Colonic mucosa (tissue), 4 donors: Measurements from ENCODE around the gene MARCHF9. TPM values are rescaled to one million over a fixed set of nuclear protein-coding genes. Genes with fewer than 3 reads are reported as not detected.

Experiments used
- DNase-seq: peaks from one replicate; pipeline ENCODE4 v3.0.0-alpha.2; 2020
- H3K27ac ChIP-seq: fragments of 200-600 bp; one replicate; pipeline ENCODE4 v1.8.0; 2021
- H3K27me3 ChIP-seq: fragments of 200-600 bp; one replicate; pipeline ENCODE4 v1.8.0; 2021
- H3K36me3 ChIP-seq: fragments of 200-600 bp; one replicate; pipeline ENCODE4 v1.8.0; 2021
- H3K4me1 ChIP-seq: fragments of 200-600 bp; one replicate; pipeline ENCODE4 v1.8.0; 2021; ENCODE audit warnings: mild to moderate bottlenecking
- H3K4me3 ChIP-seq: fragments of 200-600 bp; one replicate; pipeline ENCODE4 v1.8.0; 2021
- H3K9ac ChIP-seq, 2 donors: one replicate each; pipeline ENCODE4 v1.7.0; 2013; ENCODE audit warnings: control low read depth in 2 of 2, low read depth in 2 of 2, low read length in 2 of 2
- H3K9me3 ChIP-seq: fragments of 200-600 bp; one replicate; pipeline ENCODE4 v1.8.0; 2021
- intact Hi-C: fragments of 100-400 bp; cut with DNase I; formaldehyde crosslinking; loops from one replicate; pipeline ENCODE4 v1.14.1; 2022
- total RNA-seq, 2 donors: library from RNA; stranded (reverse); fragmentation: NEBNext Ultra II Directional in 1 of 2; extraction: Animal tissue kit (Norgen Biotek cat#: 25700) in 1 of 2; gene quantifications; one replicate each; pipeline ENCODE4 v1.2.1, GENCODE V29; 2021
- TF ChIP-seq, protein P1 (sequence below): fragments of 200-600 bp; IDR thresholded peaks from one replicate; pipeline ENCODE4 v1.8.0; 2022; ENCODE audit warnings: antibody characterized with exemption, mild to moderate bottlenecking
- donor health status: healthy.
- donor health status: DM: no; HTN: no; CAD: no.
- donor health status: DM: no; HTN: no; CAD: no.

MARCHF9 gene
- total RNA-seq, 2 donors from 2014 or later: 10.6 to 14.3 TPM

DNA sequence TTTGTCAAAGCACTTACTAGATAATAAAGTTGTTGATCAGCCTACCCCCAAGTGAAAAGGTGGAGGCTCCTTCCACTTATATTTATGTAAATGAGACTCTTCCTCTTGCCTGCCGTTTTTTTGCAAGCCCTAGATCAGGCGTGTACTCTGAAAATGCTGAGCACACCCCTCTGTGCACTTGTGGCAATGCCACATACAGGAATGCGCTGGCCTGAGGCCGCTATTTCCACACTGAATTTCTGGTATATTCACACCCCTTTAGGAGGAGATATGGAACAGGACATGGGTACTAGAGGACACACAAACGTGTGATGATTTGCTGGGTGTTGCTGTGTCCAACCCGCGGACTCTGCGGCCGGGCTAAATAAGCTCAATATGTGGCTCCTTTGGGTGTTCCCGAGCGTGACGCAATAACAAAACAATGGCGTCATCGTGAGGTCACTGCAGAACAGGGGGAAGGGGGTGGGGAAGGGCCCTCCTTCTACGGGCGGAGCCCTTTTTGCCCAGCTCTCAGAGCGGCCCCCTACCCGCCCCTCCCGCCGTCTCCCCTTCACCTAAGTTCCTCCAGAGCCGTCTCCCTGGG, 10.6 kb upstream of the MARCHF9 start:
- intact Hi-C loops: no loop called here
- H3K4me1 ChIP-seq: no peaks in the 10 kb centered on the region
- H3K4me3 ChIP-seq: peak overlapping the region; percentile 63
- H3K27me3 ChIP-seq: peaks cover 16% of the 10 kb centered on the region
- peaks cover 4% of the 10 kb centered on the region for H3K36me3 ChIP-seq
- H3K9ac ChIP-seq: peak overlapping the region in 1 of 2 donors; percentile 97
- TF ChIP-seq, protein P1, sequence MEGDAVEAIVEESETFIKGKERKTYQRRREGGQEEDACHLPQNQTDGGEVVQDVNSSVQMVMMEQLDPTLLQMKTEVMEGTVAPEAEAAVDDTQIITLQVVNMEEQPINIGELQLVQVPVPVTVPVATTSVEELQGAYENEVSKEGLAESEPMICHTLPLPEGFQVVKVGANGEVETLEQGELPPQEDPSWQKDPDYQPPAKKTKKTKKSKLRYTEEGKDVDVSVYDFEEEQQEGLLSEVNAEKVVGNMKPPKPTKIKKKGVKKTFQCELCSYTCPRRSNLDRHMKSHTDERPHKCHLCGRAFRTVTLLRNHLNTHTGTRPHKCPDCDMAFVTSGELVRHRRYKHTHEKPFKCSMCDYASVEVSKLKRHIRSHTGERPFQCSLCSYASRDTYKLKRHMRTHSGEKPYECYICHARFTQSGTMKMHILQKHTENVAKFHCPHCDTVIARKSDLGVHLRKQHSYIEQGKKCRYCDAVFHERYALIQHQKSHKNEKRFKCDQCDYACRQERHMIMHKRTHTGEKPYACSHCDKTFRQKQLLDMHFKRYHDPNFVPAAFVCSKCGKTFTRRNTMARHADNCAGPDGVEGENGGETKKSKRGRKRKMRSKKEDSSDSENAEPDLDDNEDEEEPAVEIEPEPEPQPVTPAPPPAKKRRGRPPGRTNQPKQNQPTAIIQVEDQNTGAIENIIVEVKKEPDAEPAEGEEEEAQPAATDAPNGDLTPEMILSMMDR: no peak
- peak; percentile 76 for DNase-seq
- peak overlapping the region; percentile 73 for H3K27ac ChIP-seq
- H3K9me3 ChIP-seq: no peaks in the 10 kb centered on the region

DNA sequence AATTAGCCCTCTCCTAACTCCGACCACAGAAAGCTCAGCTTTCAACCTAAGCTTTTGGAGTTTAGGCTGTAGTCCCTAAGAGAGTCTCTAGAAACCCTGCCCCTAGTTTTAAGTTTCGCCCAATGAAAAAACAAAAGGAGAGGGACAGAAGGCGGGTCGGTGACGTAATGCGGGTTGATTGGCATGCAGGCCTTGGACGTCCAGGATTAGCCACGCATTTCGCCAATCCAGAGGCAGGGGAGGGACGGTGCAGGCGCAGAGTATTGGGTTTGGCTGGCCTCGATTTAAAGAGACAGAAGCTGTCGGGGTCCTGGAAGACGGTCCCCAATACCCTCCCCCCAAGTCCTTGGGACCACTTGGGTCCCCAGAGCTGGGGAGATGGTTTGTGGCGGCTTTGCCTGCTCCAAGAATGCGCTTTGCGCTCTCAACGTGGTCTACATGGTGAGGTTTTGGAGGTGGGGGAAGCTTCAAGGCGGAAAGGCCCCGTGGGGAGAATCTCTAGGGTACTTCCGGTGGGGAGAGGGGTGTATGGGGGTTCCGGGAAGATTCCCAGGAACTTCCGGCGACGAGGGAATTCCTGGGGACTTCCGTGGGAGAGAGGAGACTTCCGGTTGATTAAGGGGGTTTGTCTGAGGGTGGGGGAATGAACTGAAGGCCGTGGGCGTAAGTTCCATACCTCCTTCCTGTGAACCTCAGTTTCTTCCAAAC, 10.0 kb upstream of the MARCHF9 start, which contains the start of gene TSPAN31:
TSS of gene TSPAN31 (plus strand) at position 263 of the 708 bp plus-strand sequence. CDS start at position 379, 116 bp downstream.
- Histone ChIP-seq H3K9me3 (no peaks in the 10 kb centered on the region), H3K27ac (peak within 1 kb of the TSS; percentile 73), H3K4me3 (peak within 1 kb of the TSS; percentile 63), H3K27me3 (peaks cover 10% of the 10 kb centered on the region), H3K36me3 (peaks cover 6% of the 10 kb centered on the region), H3K9ac (peak within 1 kb of the TSS; percentile 91 to 97), H3K4me1 (no peaks in the 10 kb centered on the region)
- TF ChIP-seq, protein P1: no peak
- DNase-seq: peak; percentile 98
- intact Hi-C loops: no loop called here

DNA sequence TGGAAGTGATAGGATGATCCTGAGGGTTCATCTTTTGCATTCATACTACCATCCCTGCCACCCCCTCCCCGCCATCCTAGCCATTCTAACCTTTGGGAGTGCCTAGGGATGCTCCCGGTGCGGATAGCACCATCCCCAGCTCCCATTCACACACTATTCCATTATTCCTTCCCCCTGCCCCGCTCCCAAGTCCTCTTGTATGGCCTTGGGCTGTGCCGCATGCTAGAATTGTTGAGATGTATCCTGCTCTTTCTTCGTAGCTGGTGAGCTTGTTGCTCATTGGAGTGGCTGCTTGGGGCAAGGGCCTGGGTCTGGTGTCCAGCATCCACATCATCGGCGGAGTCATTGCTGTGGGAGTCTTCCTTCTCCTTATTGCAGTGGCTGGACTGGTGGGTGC, 9.4 kb upstream of the MARCHF9 start:
- H3K36me3 ChIP-seq: peaks cover 6% of the 10 kb centered on the region
- intact Hi-C loops: no loop called here
- no peaks in the 10 kb centered on the region for H3K4me1 ChIP-seq
- peak overlapping the region; percentile 63 for H3K4me3 ChIP-seq
- TF ChIP-seq, protein P1: no peak
- peak overlapping the region; percentile 91 to 97 for H3K9ac ChIP-seq
- no peak for DNase-seq
- no peaks in the 10 kb centered on the region for H3K9me3 ChIP-seq
- peak overlapping the region; percentile 73 for H3K27ac ChIP-seq
- peaks cover 4% of the 10 kb centered on the region for H3K27me3 ChIP-seq

DNA sequence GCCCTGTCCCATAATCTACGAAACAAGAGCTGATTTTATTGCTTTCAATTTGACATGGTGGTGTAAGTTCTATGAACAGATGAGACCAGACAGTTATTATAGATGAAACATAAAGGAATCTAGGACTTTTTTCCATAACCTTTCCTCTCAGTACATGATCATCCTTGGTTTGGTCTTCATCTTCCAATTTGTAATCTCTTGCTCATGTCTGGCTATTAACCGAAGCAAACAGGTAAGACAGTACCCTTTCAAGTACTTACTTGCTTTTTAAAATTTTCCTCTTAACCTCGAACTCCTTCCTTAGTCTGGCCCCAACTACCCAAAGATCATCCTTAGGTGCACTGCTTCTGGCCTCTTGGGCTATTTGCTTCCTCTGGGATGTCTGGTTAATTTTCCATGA, 8.9 kb upstream of the MARCHF9 start:
- DNase-seq: no peak
- peak overlapping the region in 1 of 2 donors; percentile 91 for H3K9ac ChIP-seq
- TF ChIP-seq, protein P1: no peak
- no peak overlapping the region for H3K27ac ChIP-seq
- intact Hi-C loops: no loop called here
- H3K36me3 ChIP-seq: peaks cover 6% of the 10 kb centered on the region
- peak overlapping the region; percentile 63 for H3K4me3 ChIP-seq
- H3K9me3 ChIP-seq: no peaks in the 10 kb centered on the region
- no peaks in the 10 kb centered on the region for H3K4me1 ChIP-seq
- H3K27me3 ChIP-seq: no peaks in the 10 kb centered on the region

DNA sequence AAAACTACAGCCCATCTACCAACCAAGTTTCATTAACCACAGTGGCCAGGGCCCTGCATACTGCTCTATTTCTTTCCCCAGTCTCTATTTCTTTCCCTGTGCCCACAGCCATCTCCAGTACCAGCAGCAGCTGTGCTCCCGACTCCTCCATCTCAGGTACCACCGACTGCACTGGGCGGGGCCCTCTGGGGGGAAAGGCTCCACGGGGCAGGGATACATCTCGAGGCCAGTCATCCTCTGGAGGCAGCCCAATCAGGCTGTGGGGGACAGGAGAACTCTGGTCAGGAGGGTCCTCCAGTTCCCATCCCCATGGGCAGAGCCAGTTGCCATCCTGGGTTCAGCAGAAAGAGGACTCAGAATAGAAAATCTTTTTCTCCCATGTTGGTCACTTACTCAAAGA, 5.8 kb upstream of the MARCHF9 start:
- intact Hi-C loops: no loop called here
- Histone ChIP-seq H3K4me3 (no peak overlapping the region), H3K36me3 (peaks cover 6% of the 10 kb centered on the region), H3K4me1 (no peaks in the 10 kb centered on the region), H3K27ac (no peak overlapping the region), H3K9me3 (no peaks in the 10 kb centered on the region), H3K9ac (no peak overlapping the region), H3K27me3 (no peaks in the 10 kb centered on the region)
- no peak for DNase-seq
- TF ChIP-seq, protein P1: no peak
